NCI-H748 (cell line): ENCODE data around the gene IPPK.

Source experiments
- DNase-seq: peaks from one replicate; lab custom pipeline; 2025; ENCODE audit not compliant: unreplicated experiment; lab: John Stamatoyannopoulos, UW

Gene IPPK

GRCh38 chr9:92696619-92697018 lies 26.7 kb upstream of the IPPK start:
- no peak for DNase-seq

- DNase-seq, result peak; percentile 11
These were observed 17.0 kb upstream of the IPPK start for GRCh38 chr9:92686954-92687353.

GRCh38 chr9:92685022-92685421 lies 15.1 kb upstream of the IPPK start:
- DNase-seq, result no peak

- no peak for DNase-seq
These were observed 12.3 kb upstream of the IPPK start for GRCh38 chr9:92682269-92682668.

- DNase-seq, result no peak
These were observed 10.5 kb upstream of the IPPK start for GRCh38 chr9:92680166-92681119.

GRCh38 chr9:92679413-92680165 lies 9.7 kb upstream of the IPPK start:
- no peak for DNase-seq

GRCh38 chr9:92671323-92671722 lies 1.4 kb upstream of the IPPK start:
- DNase-seq, result no peak

- DNase-seq, result peak; percentile 39
These were observed 423 bp downstream of the IPPK start for GRCh38 chr9:92669527-92669889.

- no peak for DNase-seq
These were observed 995 bp downstream of the IPPK start for GRCh38 chr9:92668746-92669526.

GRCh38 chr9:92666912-92667532 lies 2.9 kb downstream of the IPPK start:
- no peak for DNase-seq

GRCh38 chr9:92666236-92666635 lies 3.7 kb downstream of the IPPK start:
- no peak for DNase-seq

- no peak for DNase-seq
These were observed 4.1 kb downstream of the IPPK start for GRCh38 chr9:92665836-92666235.

GRCh38 chr9:92664394-92665152 lies 5.4 kb downstream of the IPPK start:
- no peak for DNase-seq

- DNase-seq, result no peak
These were observed 6.0 kb downstream of the IPPK start for GRCh38 chr9:92663951-92664350.

- no peak for DNase-seq
These were observed 6.8 kb downstream of the IPPK start for GRCh38 chr9:92663126-92663525.

GRCh38 chr9:92661743-92662142 lies 8.2 kb downstream of the IPPK start:
- no peak for DNase-seq

GRCh38 chr9:92661127-92661526 lies 8.8 kb downstream of the IPPK start:
- no peak for DNase-seq

GRCh38 chr9:92660266-92660665 lies 9.7 kb downstream of the IPPK start:
- no peak for DNase-seq

- no peak for DNase-seq
These were observed 10.3 kb downstream of the IPPK start for GRCh38 chr9:92659601-92660000.

- DNase-seq, result no peak
These were observed 11.3 kb downstream of the IPPK start for GRCh38 chr9:92658611-92659010.
